Measurements from ENCODE around the gene CSF3R. TPM values are rescaled to one million over a fixed set of nuclear protein-coding genes. Genes with fewer than 3 reads are reported as not detected.

Gene CSF3R
- total and polyA plus RNA-seq, 2 of the 4 experiments (the other 2 are of a cell fraction) = not detected

GRCh38 chr1:36467700-36468455 lies 14.8 kb downstream of the CSF3R start:
- WGBS, 2 experiments (ENCODE audit: extremely low coverage in 2 of 2, insufficient read length in 1 of 2) = 100% methylated on average over 3 of the region's 10 CpGs; no CpG with 5 or more reads in 1 of the 2 experiments
- no peak overlapping the region for H2BK15ac ChIP-seq (ENCODE audit: low read depth, low read length)
- H3K27ac ChIP-seq (ENCODE audit: insufficient read depth, low read length) = no peak overlapping the region
- in situ Hi-C loops (cut with MboI; ENCODE audit: low sequenced_read_pairs) = loop anchor here (25.0 kb wide), 1 partner anchor 1544 kb away; the partner anchor contains the start of genes FHL3 and UTP11
- no peak overlapping the region for H3K9ac ChIP-seq (ENCODE audit: low read depth, low read length)
- POLR2A ChIA-PET (ENCODE audit: unreplicated experiment) = no interaction called here
- H3K4me1 ChIP-seq (ENCODE audit: control insufficient read depth, insufficient read depth, low read length) = peaks cover 6% of the 10 kb centered on the region
- H3K79me1 ChIP-seq (ENCODE audit: low read depth in 1 of 2, low read length in 2 of 2) = peaks cover 8% of the 10 kb centered on the region in 2 experiments; a peak in 3 of 4 replicates
- no peak overlapping the region for H3K4me2 ChIP-seq (ENCODE audit: low read depth, low read length)
- H3K9me3 ChIP-seq (ENCODE audit: control insufficient read depth, insufficient read depth, low read length) = no peaks in the 10 kb centered on the region
- H3K36me3 ChIP-seq (ENCODE audit: control insufficient read depth, insufficient read depth, low read length) = no peaks in the 10 kb centered on the region
- no peak overlapping the region for H3K23ac ChIP-seq (ENCODE audit: low read depth, low read length)
- H4K8ac ChIP-seq (ENCODE audit: low read depth in 2 of 2, low read length in 2 of 2) = no peak overlapping the region
- H4K91ac ChIP-seq (ENCODE audit: insufficient read depth, low read depth, low read length) = no peak overlapping the region
- CTCF ChIA-PET = no interaction called here
- no peak overlapping the region for H2BK5ac ChIP-seq (ENCODE audit: low read depth, low read length, poor library complexity, severe bottlenecking)
- peaks cover 5% of the 10 kb centered on the region; the same call in 1 of the 2 replicates for H3K27me3 ChIP-seq (ENCODE audit: control insufficient read depth, insufficient read depth, low read length)
- no peak overlapping the region for H2AFZ ChIP-seq (replicated peaks; ENCODE audit: low read length, poor library complexity)
- no peak overlapping the region for H2BK120ac ChIP-seq (ENCODE audit: low read depth, low read length)
- H3K4me3 ChIP-seq (ENCODE audit: insufficient read depth, low read depth, low read length) = no peak overlapping the region
- no peak overlapping the region for H2AK5ac ChIP-seq (ENCODE audit: low read depth, low read length)
- no TSS peak for BruUV-seq (replicated peaks)
- no peak overlapping the region for H3K14ac ChIP-seq (replicated peaks; ENCODE audit: low read depth, low read length)
- TF ChIP-seq ELK1 (IDR thresholded peaks at IDR 0.05; ENCODE audit: borderline replicate concordance, low read depth, low read length) = no peak
- TF ChIP-seq MAZ (IDR thresholded peaks at IDR 0.05; ENCODE audit: borderline replicate concordance, low read depth, low read length) = no peak
- TF ChIP-seq RCOR1 (IDR thresholded peaks at IDR 0.05; ENCODE audit: insufficient replicate concordance, low read length) = no peak
- no peak for TF ChIP-seq USF2 (IDR thresholded peaks at IDR 0.05; ENCODE audit: low read depth, low read length)
- TF ChIP-seq BHLHE40 (IDR thresholded peaks at IDR 0.05; ENCODE audit: low read depth, low read length) = no peak
- no peak for TF ChIP-seq FOS (IDR thresholded peaks at IDR 0.05; ENCODE audit: low read depth, low read length)
- TF ChIP-seq CHD1 (IDR thresholded peaks at IDR 0.05; ENCODE audit: low read depth, low read length) = no peak
- no peak for TF ChIP-seq RAD21 (IDR thresholded peaks at IDR 0.05; ENCODE audit: low read length)
- no peak for TF ChIP-seq POLR2A (IDR thresholded peaks at IDR 0.05; ENCODE audit: low read depth, low read length)
- no peak for TF ChIP-seq CTCF (conservative IDR thresholded peaks at IDR 0.05; ENCODE audit: low read depth, low read length)
- no peak for TF ChIP-seq CEBPB (IDR thresholded peaks at IDR 0.05; ENCODE audit: low read depth, low read length)
- intact Hi-C loops (cut with micrococcal nuclease) = no loop called here
- dilution Hi-C loops (cut with HindIII; ENCODE audit: low sequenced_read_pairs, unreplicated experiment) = no loop called here
- no peak for ATAC-seq (ENCODE audit: low read depth)
- no peak overlapping the region for H4K5ac ChIP-seq (ENCODE audit: low read depth, low read length)
- H4K20me1 ChIP-seq (ENCODE audit: insufficient read depth, low read length) = no peaks in the 10 kb centered on the region
- no peak overlapping the region for H3K56ac ChIP-seq (ENCODE audit: extremely low read depth, insufficient read depth, low read length)
- H2BK20ac ChIP-seq (ENCODE audit: low read depth, low read length) = no peak overlapping the region
- no peak overlapping the region for H3K18ac ChIP-seq (ENCODE audit: low read depth, low read length)
- no peak for DNase-seq
- H3K4ac ChIP-seq (ENCODE audit: low read depth, low read length) = no peak overlapping the region
- H3K9me1 ChIP-seq (ENCODE audit: insufficient read depth, low read length) = peaks cover 3% of the 10 kb centered on the region; the same call in 1 of the 2 replicates
- peak overlapping the region; percentile 13 for H2AK9ac ChIP-seq (replicated peaks; ENCODE audit: low read depth, low read length, poor library complexity)

All from IMR-90 (cell line).